ENCODE data around the gene DPY19L3.
"Not testable (repeated sequence)": the region's sequence is repeated elsewhere in the genome, so short reads cannot be mapped to it uniquely, and the experiment has no call there.

Gene DPY19L3

GRCh38 chr19:32405431-32406160, at the start of gene DPY19L3:
DPY19L3 (plus strand) TSS chr19:32405770; CDS start chr19:32408254, 2,484 bp downstream.
- H3K4me3 ChIP-seq (ENCODE audit: low read depth, low read length) = peak within 1 kb of the TSS; percentile 81

- H3K4me3 ChIP-seq (ENCODE audit: low read depth, low read length) = no peak overlapping the region
Measured at GRCh38 chr19:32357720-32358119, 47.9 kb upstream of the DPY19L3 start.

GRCh38 chr19:32358321-32358720, 47.2 kb upstream of the DPY19L3 start:
- H3K4me3 ChIP-seq (ENCODE audit: low read depth, low read length) = no peak overlapping the region

- no peak overlapping the region for H3K4me3 ChIP-seq (ENCODE audit: low read depth, low read length)
Measured at GRCh38 chr19:32359581-32359980, 46.0 kb upstream of the DPY19L3 start.

GRCh38 chr19:32361574-32362317, 43.8 kb upstream of the DPY19L3 start:
- H3K4me3 ChIP-seq (ENCODE audit: low read depth, low read length) = no peak overlapping the region

- no peak overlapping the region for H3K4me3 ChIP-seq (ENCODE audit: low read depth, low read length)
Measured at GRCh38 chr19:32362318-32362691, 43.3 kb upstream of the DPY19L3 start.

- no peak overlapping the region for H3K4me3 ChIP-seq (ENCODE audit: low read depth, low read length)
Measured at GRCh38 chr19:32363175-32363574, 42.4 kb upstream of the DPY19L3 start.

- no peak overlapping the region for H3K4me3 ChIP-seq (ENCODE audit: low read depth, low read length)
Measured at GRCh38 chr19:32363632-32364031, 41.9 kb upstream of the DPY19L3 start.

- H3K4me3 ChIP-seq (ENCODE audit: low read depth, low read length) = no peak overlapping the region
Measured at GRCh38 chr19:32364040-32364439, 41.5 kb upstream of the DPY19L3 start.

- no peak overlapping the region for H3K4me3 ChIP-seq (ENCODE audit: low read depth, low read length)
Measured at GRCh38 chr19:32367063-32367462, 38.5 kb upstream of the DPY19L3 start.

GRCh38 chr19:32367948-32368536, 37.5 kb upstream of the DPY19L3 start:
- H3K4me3 ChIP-seq (ENCODE audit: low read depth, low read length) = no peak overlapping the region

GRCh38 chr19:32368787-32369186, 36.8 kb upstream of the DPY19L3 start:
- H3K4me3 ChIP-seq (ENCODE audit: low read depth, low read length) = no peak overlapping the region

GRCh38 chr19:32372726-32373517, 32.6 kb upstream of the DPY19L3 start:
- no peak overlapping the region for H3K4me3 ChIP-seq (ENCODE audit: low read depth, low read length)

GRCh38 chr19:32373585-32374295, 31.8 kb upstream of the DPY19L3 start:
- no peak overlapping the region for H3K4me3 ChIP-seq (ENCODE audit: low read depth, low read length)

GRCh38 chr19:32374362-32374761, 31.2 kb upstream of the DPY19L3 start:
- H3K4me3 ChIP-seq (ENCODE audit: low read depth, low read length) = not testable (repeated sequence)

GRCh38 chr19:32377088-32377487, 28.5 kb upstream of the DPY19L3 start:
- not testable (repeated sequence) for H3K4me3 ChIP-seq (ENCODE audit: low read depth, low read length)

- H3K4me3 ChIP-seq (ENCODE audit: low read depth, low read length) = no peak overlapping the region
Measured at GRCh38 chr19:32380269-32380668, 25.3 kb upstream of the DPY19L3 start.

- H3K4me3 ChIP-seq (ENCODE audit: low read depth, low read length) = no peak overlapping the region
Measured at GRCh38 chr19:32387701-32388392, 17.7 kb upstream of the DPY19L3 start.

- no peak overlapping the region for H3K4me3 ChIP-seq (ENCODE audit: low read depth, low read length)
Measured at GRCh38 chr19:32388393-32388855, 17.1 kb upstream of the DPY19L3 start.

GRCh38 chr19:32392901-32393300, 12.7 kb upstream of the DPY19L3 start:
- no peak overlapping the region for H3K4me3 ChIP-seq (ENCODE audit: low read depth, low read length)
